Measurements from ENCODE around the gene MPO. TPM values are rescaled to one million over a fixed set of nuclear protein-coding genes. Genes with fewer than 3 reads are reported as not detected.

Gene MPO
- total RNA-seq, 4 donors from 2014 or later = not detected

DNA sequence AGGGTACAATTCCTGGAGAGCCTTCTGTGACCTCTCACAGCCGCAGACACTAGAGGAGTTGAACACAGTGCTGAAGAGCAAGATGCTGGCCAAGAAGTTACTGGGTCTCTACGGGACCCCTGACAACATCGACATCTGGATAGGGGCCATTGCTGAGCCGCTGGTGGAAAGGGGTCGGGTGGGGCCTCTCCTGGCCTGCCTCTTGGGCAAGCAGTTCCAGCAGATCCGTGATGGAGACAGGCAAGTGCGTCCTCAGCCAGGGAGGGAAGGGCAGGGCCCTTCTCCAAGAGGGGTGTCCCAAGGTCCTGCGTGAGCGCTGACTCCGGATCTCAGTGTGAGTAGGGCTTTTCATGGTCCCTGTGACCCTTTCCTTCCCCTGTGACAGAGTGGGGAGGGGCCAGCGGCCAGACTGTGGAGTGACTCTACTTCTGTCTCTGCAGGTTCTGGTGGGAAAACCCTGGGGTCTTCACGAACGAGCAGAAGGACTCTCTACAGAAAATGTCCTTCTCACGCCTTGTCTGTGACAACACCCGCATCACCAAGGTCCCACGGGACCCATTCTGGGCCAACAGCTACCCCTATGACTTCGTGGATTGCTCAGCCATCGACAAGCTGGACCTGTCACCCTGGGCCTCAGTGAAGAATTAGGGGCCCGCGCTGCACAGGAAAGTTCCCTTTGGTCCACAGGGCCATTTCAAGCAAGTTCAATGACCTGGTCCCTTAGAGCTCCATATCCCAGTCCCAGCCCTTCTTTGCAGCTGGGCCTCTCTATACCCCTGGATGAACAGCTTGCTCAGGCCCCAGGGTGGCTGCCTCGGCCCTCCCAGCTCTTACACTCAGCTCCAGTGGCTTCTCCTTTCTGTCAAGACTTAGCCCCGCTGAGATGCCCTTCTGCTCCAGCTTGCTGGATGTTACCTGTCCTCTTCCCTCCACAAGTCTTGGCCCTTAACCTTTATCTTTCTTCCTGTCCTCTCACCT is 13.1 kb downstream of the MPO start:
- Histone ChIP-seq H3K27me3 (peaks cover 39% of the 10 kb centered on the region), H3K36me3 (no peaks in the 10 kb centered on the region), H3K4me1 (no peaks in the 10 kb centered on the region), H3K4me3 (no peak overlapping the region), H3K27ac (no peak overlapping the region), H3K9me3 (no peaks in the 10 kb centered on the region)
- 87% methylated on average over 17 of the region's 22 CpGs for WGBS
- TF ChIP-seq, protein P1, sequence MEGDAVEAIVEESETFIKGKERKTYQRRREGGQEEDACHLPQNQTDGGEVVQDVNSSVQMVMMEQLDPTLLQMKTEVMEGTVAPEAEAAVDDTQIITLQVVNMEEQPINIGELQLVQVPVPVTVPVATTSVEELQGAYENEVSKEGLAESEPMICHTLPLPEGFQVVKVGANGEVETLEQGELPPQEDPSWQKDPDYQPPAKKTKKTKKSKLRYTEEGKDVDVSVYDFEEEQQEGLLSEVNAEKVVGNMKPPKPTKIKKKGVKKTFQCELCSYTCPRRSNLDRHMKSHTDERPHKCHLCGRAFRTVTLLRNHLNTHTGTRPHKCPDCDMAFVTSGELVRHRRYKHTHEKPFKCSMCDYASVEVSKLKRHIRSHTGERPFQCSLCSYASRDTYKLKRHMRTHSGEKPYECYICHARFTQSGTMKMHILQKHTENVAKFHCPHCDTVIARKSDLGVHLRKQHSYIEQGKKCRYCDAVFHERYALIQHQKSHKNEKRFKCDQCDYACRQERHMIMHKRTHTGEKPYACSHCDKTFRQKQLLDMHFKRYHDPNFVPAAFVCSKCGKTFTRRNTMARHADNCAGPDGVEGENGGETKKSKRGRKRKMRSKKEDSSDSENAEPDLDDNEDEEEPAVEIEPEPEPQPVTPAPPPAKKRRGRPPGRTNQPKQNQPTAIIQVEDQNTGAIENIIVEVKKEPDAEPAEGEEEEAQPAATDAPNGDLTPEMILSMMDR (IDR thresholded peaks at IDR 0.05) = no peak
- TF ChIP-seq POLR2A (IDR thresholded peaks at IDR 0.05) (no peak), POLR2AphosphoS5 (IDR thresholded peaks at IDR 0.05) (no peak), EP300 (IDR thresholded peaks at IDR 0.05) (no peak)
- DNase-seq (ENCODE audit: low spot score in 2 of 2) = no peak

DNA sequence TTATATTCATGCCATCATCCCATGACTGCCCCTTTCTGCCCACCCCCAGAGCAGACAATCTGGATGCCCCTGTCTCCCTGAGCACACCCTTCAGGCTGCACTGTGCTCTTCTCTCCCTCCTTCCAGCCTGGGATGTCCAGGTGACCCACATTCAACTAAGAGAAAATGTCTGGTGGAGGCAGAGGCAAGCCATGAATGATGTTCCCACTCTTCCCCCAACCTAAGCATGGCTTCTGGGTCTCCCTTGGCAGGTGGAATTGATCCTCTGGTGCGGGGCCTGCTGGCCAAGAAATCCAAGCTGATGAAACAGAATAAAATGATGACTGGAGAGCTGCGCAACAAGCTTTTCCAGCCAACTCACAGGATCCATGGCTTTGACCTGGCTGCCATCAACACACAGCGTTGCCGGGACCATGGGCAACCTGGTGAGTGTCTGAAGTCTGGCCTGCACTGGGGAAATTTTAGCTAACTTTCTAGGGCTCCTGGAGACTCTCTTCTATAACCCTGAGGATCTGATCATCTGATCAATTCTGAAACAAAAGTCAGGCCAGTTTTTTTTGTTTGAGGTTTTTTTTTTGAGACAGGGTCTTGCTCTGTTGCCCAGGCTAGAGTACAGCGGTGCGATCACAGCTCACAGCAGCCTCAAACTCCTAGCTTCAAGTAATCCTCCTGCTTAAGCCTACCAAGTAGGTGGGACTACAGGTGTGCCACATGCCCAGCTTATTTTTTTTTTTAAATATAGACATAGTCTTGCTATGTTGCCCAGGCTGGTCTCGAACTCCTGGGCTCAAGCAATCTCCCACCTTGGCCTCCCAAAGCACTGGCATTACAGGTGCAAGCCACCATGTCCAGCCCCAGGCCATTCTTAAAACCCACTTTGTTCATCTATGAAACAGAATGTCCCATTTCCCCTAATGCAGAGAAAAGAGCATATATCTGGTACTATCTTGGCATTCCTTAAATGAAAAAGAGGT is 14.5 kb downstream of the MPO start:
- no peak for DNase-seq (ENCODE audit: low spot score in 2 of 2)
- Histone ChIP-seq H3K36me3 (no peaks in the 10 kb centered on the region), H3K9me3 (no peaks in the 10 kb centered on the region), H3K4me1 (no peaks in the 10 kb centered on the region), H3K27me3 (peaks cover 52% of the 10 kb centered on the region), H3K4me3 (no peak overlapping the region), H3K27ac (no peak overlapping the region)
- 90% methylated on average over 7 of the region's 7 CpGs for WGBS
- TF ChIP-seq, protein P1 (IDR thresholded peaks at IDR 0.05) = no peak
- TF ChIP-seq POLR2AphosphoS5 (IDR thresholded peaks at IDR 0.05) (no peak), POLR2A (IDR thresholded peaks at IDR 0.05) (no peak), EP300 (IDR thresholded peaks at IDR 0.05) (no peak)

DNA sequence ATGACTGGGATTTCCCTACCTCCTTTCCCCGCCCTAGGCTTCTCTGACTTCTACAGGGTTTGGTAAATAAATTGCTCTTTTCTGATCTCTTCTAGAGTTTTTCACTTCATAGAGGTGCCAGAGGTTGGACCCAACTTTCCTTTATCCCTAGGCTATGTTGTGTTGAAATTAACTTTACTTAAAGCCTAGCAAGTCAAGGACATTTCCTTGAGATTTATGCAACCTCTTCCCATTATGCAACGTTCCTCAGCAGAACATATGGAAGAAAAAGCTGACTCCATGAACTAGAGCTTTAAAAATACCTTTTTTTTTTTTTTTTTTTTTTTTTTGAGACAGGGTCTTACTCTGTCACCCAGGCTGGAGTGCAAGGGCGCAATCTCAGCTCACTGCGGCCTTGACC is 15.5 kb downstream of the MPO start:
- no peaks in the 10 kb centered on the region for H3K4me1 ChIP-seq
- no peak for TF ChIP-seq EP300 (IDR thresholded peaks at IDR 0.05)
- no peak for TF ChIP-seq POLR2AphosphoS5 (IDR thresholded peaks at IDR 0.05)
- no peak for TF ChIP-seq POLR2A (IDR thresholded peaks at IDR 0.05)
- TF ChIP-seq, protein P1 (IDR thresholded peaks at IDR 0.05) = no peak
- no peak for DNase-seq (ENCODE audit: low spot score in 2 of 2)
- no peak overlapping the region for H3K27ac ChIP-seq
- H3K27me3 ChIP-seq = peaks cover 59% of the 10 kb centered on the region
- no peaks in the 10 kb centered on the region for H3K9me3 ChIP-seq
- 71% methylated on average over 4 of the region's 4 CpGs for WGBS
- no peaks in the 10 kb centered on the region for H3K36me3 ChIP-seq
- no peak overlapping the region for H3K4me3 ChIP-seq

DNA sequence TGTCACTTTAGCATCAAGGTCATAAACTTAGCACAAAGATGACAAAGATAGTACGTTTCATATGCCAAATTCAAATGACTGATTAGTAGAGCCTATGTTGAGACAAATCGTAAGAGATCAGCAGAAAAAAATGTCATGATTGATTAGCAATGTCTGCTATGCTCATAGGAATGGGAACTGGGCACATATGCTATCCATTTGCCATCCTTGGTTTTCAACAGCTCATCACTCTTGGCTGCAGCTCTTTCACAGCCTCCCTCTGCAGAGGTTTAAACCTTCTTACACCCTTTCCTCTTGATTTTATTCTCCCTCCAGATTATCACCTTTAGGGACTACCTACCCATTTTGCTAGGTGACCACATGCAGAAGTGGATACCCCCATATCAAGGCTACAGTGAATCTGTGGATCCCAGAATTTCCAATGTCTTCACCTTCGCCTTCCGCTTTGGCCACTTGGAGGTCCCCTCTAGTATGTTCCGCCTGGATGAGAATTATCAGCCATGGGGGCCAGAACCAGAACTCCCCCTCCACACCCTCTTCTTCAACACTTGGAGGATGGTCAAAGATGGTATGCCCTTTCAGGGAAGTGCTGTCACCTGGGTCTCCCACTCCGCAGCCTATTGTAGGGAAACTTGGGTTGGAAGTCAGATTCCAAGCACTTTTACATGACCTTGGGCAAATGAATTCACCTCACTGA is 16.2 kb downstream of the MPO start:
- Histone ChIP-seq H3K36me3 (no peaks in the 10 kb centered on the region), H3K4me1 (no peaks in the 10 kb centered on the region), H3K4me3 (no peak overlapping the region), H3K27ac (no peak overlapping the region), H3K27me3 (peaks cover 65% of the 10 kb centered on the region), H3K9me3 (no peaks in the 10 kb centered on the region)
- no peak for DNase-seq (ENCODE audit: low spot score in 2 of 2)
- WGBS = 72% methylated on average over 6 of the region's 6 CpGs
- TF ChIP-seq EP300 (IDR thresholded peaks at IDR 0.05) (no peak), POLR2A (IDR thresholded peaks at IDR 0.05) (no peak), POLR2AphosphoS5 (IDR thresholded peaks at IDR 0.05) (no peak)
- TF ChIP-seq, protein P1 (IDR thresholded peaks at IDR 0.05) = no peak
